Endothelial cell of umbilical vein (primary cell): ENCODE data around the gene LIMCH1. TPM values are rescaled to one million over a fixed set of nuclear protein-coding genes. Genes with fewer than 3 reads are reported as not detected.

Experiments
- polyA plus RNA-seq, 4 experiments: library from polyadenylated mRNA; depleted of rRNA in 3 of 4; stranded (reverse) in 3 of 4; unstranded in 1 of 4; fragments of >200 nt; gene quantifications; 2 replicates each; pipeline versions ENCODE4 v1.2.1 to v1.2.3, GENCODE V29; 2011 to 2012; ENCODE audit warnings: missing spikeins in 1 of 4
- total RNA-seq: library from RNA; stranded (reverse); gene quantifications from 2 replicates; pipeline ENCODE4 v1.2.3, GENCODE V29; 2021

The LIMCH1 gene
- total and polyA plus RNA-seq, 2 donors (not counting 3 experiments of a cell fraction or from before 2014, with no cell fraction given) = 14.3 to 32.8 TPM

Other genes starting within 250 kb of the LIMCH1 start
- not detected in 2 replicates for gene PHOX2B, start 210.6 kb downstream of the LIMCH1 start, total RNA-seq
- not detected in 2 replicates for gene PHOX2B, start 210.6 kb downstream of the LIMCH1 start, polyA plus RNA-seq